H9 (cell line): ENCODE measurements around the gene BRPF1. TPM values are rescaled to one million over a fixed set of nuclear protein-coding genes. Genes with fewer than 3 reads are reported as not detected.

Experiments
- DNase-seq: peaks from one replicate; pipeline ENCODE4 v3.0.0-alpha.2; 2017
- H2AFZ ChIP-seq: one replicate; pipeline ENCODE4 v1.6.1; 2013; ENCODE audit warnings: mild to moderate bottlenecking, low read length, control low read depth, moderate library complexity
- H2AK5ac ChIP-seq: 2 replicates; pipeline ENCODE4 v1.6.1; 2013; ENCODE audit warnings: low read length, control low read depth, mixed read lengths; ENCODE audit not compliant: insufficient read length
- H2BK120ac ChIP-seq: one replicate; pipeline ENCODE4 v1.6.1; 2013; ENCODE audit warnings: low read depth, mild to moderate bottlenecking, low read length, control low read depth, inconsistent platforms; ENCODE audit not compliant: poor library complexity, severe bottlenecking
- H2BK12ac ChIP-seq: 2 replicates; pipeline ENCODE4 v1.6.1; 2013; ENCODE audit warnings: low read length, control low read depth, mixed read lengths, low read depth; ENCODE audit not compliant: insufficient read length
- H2BK15ac ChIP-seq: 2 replicates; pipeline ENCODE4 v1.6.1; 2013; ENCODE audit warnings: low read depth, low read length, control low read depth
- H2BK20ac ChIP-seq: one replicate; pipeline ENCODE4 v1.6.1; 2013; ENCODE audit warnings: low read depth, mild to moderate bottlenecking, low read length, control low read depth, inconsistent platforms; ENCODE audit not compliant: poor library complexity, severe bottlenecking
- H2BK5ac ChIP-seq: 2 replicates; pipeline ENCODE4 v1.6.1; 2013; ENCODE audit warnings: low read length, control low read depth, mixed read lengths; ENCODE audit not compliant: insufficient read length
- H3K14ac ChIP-seq: 2 replicates; pipeline ENCODE4 v1.6.1; 2013; ENCODE audit warnings: low read length, control low read depth; ENCODE audit not compliant: insufficient read depth
- H3K18ac ChIP-seq: 2 replicates; pipeline ENCODE4 v1.6.1; 2013; ENCODE audit warnings: low read depth, mild to moderate bottlenecking, mixed read lengths, low read length, control low read depth; ENCODE audit not compliant: insufficient read length
- H3K23ac ChIP-seq: 2 replicates; pipeline ENCODE4 v1.6.1; 2013; ENCODE audit warnings: low read length, control low read depth, mixed read lengths, low read depth; ENCODE audit not compliant: insufficient read length
- H3K23me2 ChIP-seq: 2 replicates; pipeline ENCODE4 v1.6.1; 2013; ENCODE audit warnings: low read depth, mild to moderate bottlenecking, mixed read lengths, low read length, control low read depth; ENCODE audit not compliant: insufficient read length, poor library complexity, severe bottlenecking
- H3K27ac ChIP-seq: 2 replicates; pipeline ENCODE4 v1.5.1; 2013; ENCODE audit warnings: low read length, control low read depth, mixed read lengths, low read depth; ENCODE audit not compliant: insufficient read length
- H3K27me3 ChIP-seq: 2 replicates; pipeline ENCODE4 v1.6.1; 2013; ENCODE audit warnings: low read length, control low read depth, inconsistent platforms; ENCODE audit not compliant: insufficient read depth
- H3K4ac ChIP-seq: 2 replicates; pipeline ENCODE4 v1.6.1; 2013; ENCODE audit warnings: low read depth, mild to moderate bottlenecking, control low read depth, inconsistent platforms, low read length, moderate library complexity
- H3K4me1 ChIP-seq: 2 replicates; pipeline ENCODE4 v1.6.1; 2013; ENCODE audit warnings: low read length, control low read depth, inconsistent platforms; ENCODE audit not compliant: insufficient read depth
- H3K4me2 ChIP-seq: 2 replicates; pipeline ENCODE4 v1.6.1; 2013; ENCODE audit warnings: low read length, control low read depth, mixed read lengths; ENCODE audit not compliant: insufficient read length, insufficient read depth
- H3K56ac ChIP-seq: 2 replicates; pipeline ENCODE4 v1.6.1; 2013; ENCODE audit warnings: low read depth, mild to moderate bottlenecking, mixed read lengths, low read length, control low read depth; ENCODE audit not compliant: insufficient read length
- H3K79me1 ChIP-seq: 2 replicates; pipeline ENCODE4 v1.6.1; 2013; ENCODE audit warnings: low read depth, mild to moderate bottlenecking, moderate library complexity, low read length, control low read depth, inconsistent platforms; ENCODE audit not compliant: insufficient read depth, poor library complexity, severe bottlenecking
- H3K79me2 ChIP-seq: 2 replicates; pipeline ENCODE4 v1.6.1; 2013; ENCODE audit warnings: low read length, control low read depth, inconsistent platforms; ENCODE audit not compliant: insufficient read depth
- H3K9ac ChIP-seq: 2 replicates; pipeline ENCODE4 v1.6.1; 2013; ENCODE audit warnings: low read length, control low read depth, mixed read lengths; ENCODE audit not compliant: insufficient read length; ENCODE audit errors: extremely low read depth
- H3K9me3 ChIP-seq: one replicate; pipeline ENCODE4 v1.6.1; 2013; ENCODE audit warnings: low read depth, low read length, inconsistent platforms; ENCODE audit not compliant: control insufficient read depth
- H3T11ph ChIP-seq: one replicate; pipeline ENCODE4 v1.6.1; 2013; ENCODE audit warnings: mild to moderate bottlenecking, low read length, control low read depth, inconsistent platforms
- H4K20me1 ChIP-seq: one replicate; pipeline ENCODE4 v1.6.1; 2013; ENCODE audit not compliant: control insufficient read depth, insufficient read length, insufficient read depth
- H4K5ac ChIP-seq: 2 replicates; pipeline ENCODE4 v1.6.1; 2013; ENCODE audit warnings: low read depth, mild to moderate bottlenecking, mixed read lengths, low read length, control low read depth; ENCODE audit not compliant: insufficient read length
- H4K8ac ChIP-seq: replicated peaks from 2 replicates; pipeline ENCODE4 v1.6.1; 2013; ENCODE audit warnings: low read length, control low read depth, mixed read lengths, low read depth; ENCODE audit not compliant: insufficient read length
- H4K91ac ChIP-seq: 2 replicates; pipeline ENCODE4 v1.6.1; 2013; ENCODE audit warnings: low read depth, mild to moderate bottlenecking, moderate library complexity, mixed read lengths, low read length, control low read depth; ENCODE audit not compliant: insufficient read length
- H3K27ac Mint-ChIP-seq, 3 experiments: 2 replicates in 2 of 3; 3 replicates in 1 of 3; pipeline ENCODE4 v1.8.0; 2020 to 2021; ENCODE audit warnings: mixed read lengths in 3 of 3, mild to moderate bottlenecking in 1 of 3, moderate library complexity in 1 of 3
- H3K27me3 Mint-ChIP-seq: 2 replicates; pipeline ENCODE4 v1.8.0; 2021; ENCODE audit warnings: low read depth, mild to moderate bottlenecking, moderate library complexity, mixed read lengths
- H3K36me3 Mint-ChIP-seq, 3 experiments: 2 replicates in 2 of 3; 3 replicates in 1 of 3; pipeline ENCODE4 v1.8.0; 2020 to 2021; ENCODE audit warnings: low read depth in 3 of 3, mixed read lengths in 3 of 3; ENCODE audit not compliant: insufficient read depth in 1 of 3
- H3K4me1 Mint-ChIP-seq, 2 experiments: 2 replicates each; pipeline ENCODE4 v1.8.0; 2020; ENCODE audit warnings: mixed read lengths in 2 of 2
- H3K4me3 Mint-ChIP-seq, 2 experiments: 2 replicates in 1 of 2; 3 replicates in 1 of 2; pipeline ENCODE4 v1.8.0; 2020 to 2021; ENCODE audit warnings: mild to moderate bottlenecking in 2 of 2, mixed read lengths in 2 of 2, moderate library complexity in 1 of 2
- H3K9me3 Mint-ChIP-seq, 2 experiments: 2 replicates in 1 of 2; 3 replicates in 1 of 2; pipeline ENCODE4 v1.8.0; 2020; ENCODE audit warnings: mild to moderate bottlenecking in 2 of 2, mixed read lengths in 2 of 2, moderate library complexity in 1 of 2
- CTCF ChIP-seq: fragments of 200-600 bp; sonication (generic); conservative IDR thresholded peaks from 3 replicates; pipeline ENCODE4 v1.8.0; 2021; ENCODE audit warnings: antibody characterized with exemption, mild to moderate bottlenecking
- WGBS: extraction: QIAGEN DNeasy Blood & Tissue Kit; methylation state at CpG from one replicate; pipeline ENCODE4 v1.1.7; 2013; ENCODE audit warnings: missing lambda C conversion rate, low lambda C conversion rate, mixed read lengths; ENCODE audit not compliant: insufficient read length; ENCODE audit errors: extremely low coverage; 5-methylcytosine and 5-hydroxymethylcytosine counted together
- total RNA-seq: library from RNA; stranded (reverse); gene quantifications from 2 replicates; pipeline ENCODE4 v1.2.1, GENCODE V29; 2021

The BRPF1 gene
- total RNA-seq, 1 experiment from 2014 or later: 38.6 TPM

DNA sequence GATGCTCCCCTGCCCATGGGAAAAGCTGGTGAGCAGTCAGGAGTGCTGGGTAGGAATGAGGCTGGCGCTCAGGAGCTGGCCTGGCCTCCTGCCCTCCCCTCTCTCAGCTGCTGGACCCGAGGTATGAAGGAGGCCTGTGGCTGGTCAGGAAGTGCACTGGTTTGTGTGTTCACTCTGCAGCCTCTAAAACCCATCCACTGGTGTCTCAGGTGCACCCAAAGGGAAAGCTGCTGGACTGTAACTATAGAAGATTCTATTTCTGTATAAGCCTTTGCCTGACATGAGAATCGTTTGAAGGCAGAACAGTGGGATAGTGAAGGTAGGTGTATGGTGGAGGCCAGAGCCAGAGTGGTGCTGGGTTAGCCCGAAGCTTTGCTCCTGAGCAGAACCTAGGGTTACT is 33.6 kb upstream of the BRPF1 start:
- H3K36me3 Mint-ChIP-seq: peaks cover 0 to 22% (median 3%) of the 10 kb centered on the region in 3 experiments; a peak in 5 of 7 replicates
- Histone ChIP-seq H3K18ac (no peak overlapping the region), H3K4me2 (no peak overlapping the region), H4K8ac (no peak overlapping the region), H3T11ph (no peak overlapping the region), H3K4me1 (no peaks in the 10 kb centered on the region), H4K20me1 (no peaks in the 10 kb centered on the region), H3K23ac (no peak overlapping the region), H2BK15ac (no peak overlapping the region), H3K79me2 (no peaks in the 10 kb centered on the region), H3K56ac (no peak overlapping the region), H2BK5ac (no peak overlapping the region), H3K4ac (no peak overlapping the region), H2BK20ac (no peak overlapping the region), H4K91ac (no peak overlapping the region), H3K27me3 (no peaks in the 10 kb centered on the region; the same call in 1 of the 2 replicates), H3K27ac (no peak overlapping the region), H3K14ac (no peak overlapping the region), H2AFZ (no peak overlapping the region), H3K9me3 (no peaks in the 10 kb centered on the region), H3K23me2 (no peaks in the 10 kb centered on the region), H2BK12ac (no peak overlapping the region), H4K5ac (no peak overlapping the region), H2BK120ac (no peak overlapping the region), H2AK5ac (no peak overlapping the region), H3K9ac (no peak overlapping the region), H3K79me1 (no peaks in the 10 kb centered on the region)
- WGBS: no CpG with 5 or more reads among the region's 4 CpGs
- H3K27me3 Mint-ChIP-seq: peaks cover 8% of the 10 kb centered on the region
- no peak for TF ChIP-seq CTCF
- no peaks in the 10 kb centered on the region for H3K9me3 Mint-ChIP-seq
- no peak for DNase-seq
- no peaks in the 10 kb centered on the region; a peak in 1 of 4 replicates for H3K4me1 Mint-ChIP-seq
- H3K4me3 Mint-ChIP-seq: no peak overlapping the region
- H3K27ac Mint-ChIP-seq: peak overlapping the region in 1 of 3 experiments; percentile 61; a peak in 1 of 7 replicates
